ENCODE measurements around the gene DSG1.

The DSG1 gene

GRCh38 chr18:31302991-31303390, 15.0 kb upstream of the DSG1 start:
- no peak for TF ChIP-seq CTCF (IDR thresholded peaks at IDR 0.05; ENCODE audit: low read depth, low read length)
- no peak overlapping the region for H3K4me3 ChIP-seq (ENCODE audit: low read depth, low read length)

- H3K4me3 ChIP-seq (ENCODE audit: low read depth, low read length) = no peak overlapping the region
- no peak for TF ChIP-seq CTCF (IDR thresholded peaks at IDR 0.05; ENCODE audit: low read depth, low read length)
Observed at GRCh38 chr18:31303771-31304170, 14.2 kb upstream of the DSG1 start.

GRCh38 chr18:31309115-31309514, 8.8 kb upstream of the DSG1 start:
- TF ChIP-seq CTCF (IDR thresholded peaks at IDR 0.05; ENCODE audit: low read depth, low read length) = no peak
- no peak overlapping the region for H3K4me3 ChIP-seq (ENCODE audit: low read depth, low read length)

- H3K4me3 ChIP-seq (ENCODE audit: low read depth, low read length) = no peak overlapping the region
- no peak for TF ChIP-seq CTCF (IDR thresholded peaks at IDR 0.05; ENCODE audit: low read depth, low read length)
Observed at GRCh38 chr18:31316974-31317373, 986 bp upstream of the DSG1 start.

- H3K4me3 ChIP-seq (ENCODE audit: low read depth, low read length) = no peak overlapping the region
- TF ChIP-seq CTCF (IDR thresholded peaks at IDR 0.05; ENCODE audit: low read depth, low read length) = no peak
Observed at GRCh38 chr18:31321719-31322118, 3.8 kb downstream of the DSG1 start.

GRCh38 chr18:31325051-31325450, 7.1 kb downstream of the DSG1 start:
- no peak for TF ChIP-seq CTCF (IDR thresholded peaks at IDR 0.05; ENCODE audit: low read depth, low read length)
- no peak overlapping the region for H3K4me3 ChIP-seq (ENCODE audit: low read depth, low read length)

GRCh38 chr18:31329787-31330438, 12.0 kb downstream of the DSG1 start:
- H3K4me3 ChIP-seq (ENCODE audit: low read depth, low read length) = no peak overlapping the region

More at GRCh38 chr18:31329787-31330438, 12.0 kb downstream of the DSG1 start:
- no peak for TF ChIP-seq CTCF (IDR thresholded peaks at IDR 0.05; ENCODE audit: low read depth, low read length)

Data from WI38 (cell line).